Activated T-cell treated with anti-CD3 and anti-CD28 coated beads for 1 hour (primary cell): ENCODE measurements around the gene MAGOHB.
A peak's percentile ranks its signal among the peaks of the same experiment; 100 is the strongest.
"Not testable (repeated sequence)": the region's sequence is repeated elsewhere in the genome, so short reads cannot be mapped to it uniquely, and the experiment has no call there.

Experiments used
- DNase-seq: peaks from one replicate; pipeline ENCODE4 v3.0.0-alpha.2; 2020; ENCODE audit warnings: low read depth

Gene MAGOHB

DNA sequence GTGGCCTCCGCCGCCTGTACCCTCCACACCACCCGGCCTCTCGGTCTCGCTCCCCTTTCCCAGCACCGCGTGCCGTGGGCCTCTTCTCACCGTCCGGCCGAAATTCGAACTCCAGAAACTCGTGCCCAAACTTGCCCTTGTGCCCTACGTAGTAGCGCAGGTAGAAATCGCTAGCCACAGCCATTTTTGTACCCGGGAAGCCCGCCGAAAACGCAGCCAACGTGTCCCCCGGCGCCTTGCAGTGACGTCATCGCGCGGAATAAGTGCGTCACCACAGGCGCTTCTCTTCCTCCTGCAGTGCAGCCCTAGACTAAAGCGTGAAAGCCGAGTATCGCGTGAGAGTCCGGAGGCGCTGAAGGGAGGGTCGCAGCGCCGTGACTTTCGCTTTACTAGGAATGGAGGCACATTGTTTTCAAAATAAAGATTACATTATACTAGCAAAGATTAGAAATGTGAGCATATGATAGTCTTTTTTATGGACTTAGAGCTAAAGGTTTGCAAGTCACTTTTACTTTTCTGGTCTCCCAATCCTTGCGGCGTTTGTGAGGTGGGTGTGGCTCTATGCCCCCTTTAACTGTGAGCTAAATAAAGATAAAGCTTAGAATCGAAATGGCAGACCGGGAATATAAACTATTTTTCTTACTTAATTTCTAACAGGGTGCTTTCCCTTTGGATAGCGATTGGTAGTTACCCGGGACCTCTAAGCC, at the start of gene MAGOHB:
TSS of gene MAGOHB (minus strand) at position 261 of the 707 bp plus-strand sequence. CDS start at position 184, 77 bp downstream.
- peak; percentile 100 for DNase-seq

DNA sequence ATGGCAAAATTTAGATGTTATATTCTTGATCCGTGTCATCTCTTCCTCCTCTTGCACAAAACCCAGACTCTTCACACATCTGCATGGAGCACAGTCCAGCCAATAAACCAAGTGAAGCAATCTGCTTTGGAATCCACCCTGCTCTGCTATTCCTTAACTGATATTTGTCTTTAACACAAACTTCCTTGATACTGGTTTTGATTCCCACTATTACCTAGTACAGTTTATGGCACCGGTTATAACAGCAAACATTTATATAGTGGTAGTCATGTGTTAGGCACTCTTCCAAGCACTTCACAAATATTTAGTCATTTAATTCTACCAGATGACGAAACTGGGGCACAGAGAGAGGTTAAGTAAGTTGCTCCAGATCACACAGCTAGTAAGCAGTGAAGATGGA, 47.9 kb upstream of the MAGOHB start:
- no peak for DNase-seq

GRCh38 chr12:10654003-10654402, 40.6 kb upstream of the MAGOHB start:
- no peak for DNase-seq

- DNase-seq = no peak
Measured at GRCh38 chr12:10652192-10652591, 38.8 kb upstream of the MAGOHB start.

DNA sequence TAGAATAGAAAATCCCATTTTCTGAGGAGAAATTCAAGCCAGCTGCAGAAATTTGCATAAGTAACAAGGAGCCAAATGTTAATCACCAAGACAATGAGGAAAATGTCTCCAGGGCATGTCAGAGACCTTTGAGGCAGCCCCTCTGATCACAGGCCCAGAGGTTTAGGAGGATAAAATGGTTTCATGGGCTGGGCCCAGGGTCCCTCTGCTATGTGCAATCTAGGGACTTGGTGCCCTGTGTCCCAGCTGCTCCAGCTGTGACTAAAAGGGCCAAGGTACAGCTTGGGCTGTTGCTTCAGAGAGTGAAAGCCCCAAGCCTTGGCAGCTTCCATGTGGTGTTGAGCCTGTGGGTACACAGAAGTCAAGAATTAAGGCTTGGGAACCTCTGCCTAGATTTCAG, 33.2 kb upstream of the MAGOHB start:
- not testable (repeated sequence) for DNase-seq

GRCh38 chr12:10645910-10646309, 32.5 kb upstream of the MAGOHB start:
- DNase-seq = no peak

DNA sequence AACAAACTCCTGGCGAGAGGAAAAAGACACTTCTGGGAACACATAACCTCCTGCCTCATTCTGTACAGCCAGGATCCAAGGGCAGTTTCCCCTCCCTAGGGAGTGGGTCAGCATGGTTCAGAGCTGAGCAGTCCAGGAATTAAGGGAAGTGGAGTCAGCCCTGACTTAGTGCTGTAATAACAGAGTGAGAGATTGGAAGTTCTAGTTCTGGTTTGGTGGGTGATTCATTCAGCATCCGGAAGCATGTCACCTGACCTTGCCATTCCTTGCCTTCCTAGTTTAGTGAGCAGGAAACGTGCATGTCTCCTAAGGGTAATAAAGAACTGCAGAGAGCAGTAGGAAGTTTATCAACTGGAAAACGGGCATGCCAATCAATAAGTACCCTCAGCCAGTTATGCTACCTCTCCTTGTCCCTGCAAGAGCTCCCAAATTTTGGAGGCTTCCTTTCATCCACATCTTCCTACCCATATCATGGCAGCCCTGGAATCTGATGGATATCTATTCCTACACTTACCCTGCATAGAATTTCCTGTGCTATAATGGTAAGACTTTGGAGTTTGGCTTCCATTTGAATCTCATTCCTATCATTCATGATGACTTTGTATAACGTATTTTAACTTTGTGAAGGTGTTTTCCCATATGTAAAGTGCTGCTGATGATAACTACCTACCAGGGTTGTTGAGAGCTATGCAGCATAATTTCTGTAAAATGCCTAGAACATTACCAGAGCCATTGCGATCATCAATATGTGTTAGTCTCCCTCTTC, 28.5 kb upstream of the MAGOHB start:
- no peak for DNase-seq

DNA sequence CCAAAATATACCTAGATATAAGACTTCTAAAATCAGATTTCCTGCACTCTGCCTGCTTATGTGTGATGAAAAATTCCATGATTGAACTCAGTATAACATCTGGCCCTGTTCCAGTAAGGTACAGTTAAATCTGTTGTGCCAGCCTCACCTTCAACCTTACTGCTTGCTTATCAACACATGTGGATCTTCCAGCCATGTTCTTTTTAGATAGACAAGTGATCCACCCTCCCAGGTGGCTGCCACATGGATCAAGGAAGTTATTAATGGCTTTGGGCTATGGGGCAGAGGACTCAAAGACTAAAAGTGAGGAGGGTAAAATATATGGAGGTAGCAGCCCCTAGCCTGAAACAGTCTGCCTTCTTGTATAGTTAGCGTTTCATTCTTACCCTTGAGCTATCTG, 25.3 kb upstream of the MAGOHB start:
- no peak for DNase-seq

DNA sequence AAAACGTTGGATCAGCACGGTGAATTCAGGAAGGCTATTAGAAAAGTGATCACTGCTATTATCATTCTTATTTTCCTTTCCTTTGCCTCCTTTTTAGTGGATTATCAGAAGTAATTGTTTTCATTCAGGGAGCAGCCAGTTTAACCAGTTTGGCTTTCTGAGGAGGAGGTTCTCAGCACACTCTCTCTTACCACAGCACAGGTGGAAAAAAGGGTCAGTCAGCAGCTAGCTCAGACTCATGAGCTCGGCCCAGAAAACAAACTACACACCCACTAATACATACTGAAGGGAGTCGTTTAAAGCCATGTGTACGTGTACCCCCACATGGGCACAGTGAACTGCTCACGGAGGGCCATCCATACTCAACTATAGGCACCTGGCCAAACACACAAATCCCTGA, 23.2 kb upstream of the MAGOHB start:
- DNase-seq = no peak

DNA sequence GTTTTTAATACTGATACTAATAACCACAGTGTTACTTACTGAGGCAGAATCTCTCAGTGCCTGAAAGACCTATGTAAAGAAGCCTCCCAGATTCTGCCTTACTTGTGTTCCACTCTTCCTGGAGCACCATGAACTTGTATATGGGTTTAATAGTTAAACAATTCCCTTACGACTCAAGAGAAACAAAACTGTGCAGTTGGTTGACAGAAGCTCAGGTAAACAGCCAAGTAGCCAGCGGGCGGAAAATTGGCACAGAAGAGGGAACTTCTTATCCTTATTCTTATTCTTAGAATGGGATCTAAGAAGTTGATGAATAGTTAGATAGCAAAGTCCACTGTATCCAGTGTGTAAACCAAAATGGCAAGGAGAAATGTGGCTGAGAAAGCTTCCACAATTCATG, 22.7 kb upstream of the MAGOHB start:
- DNase-seq = no peak

- no peak for DNase-seq
Measured at GRCh38 chr12:10635306-10635705, 21.9 kb upstream of the MAGOHB start.

DNA sequence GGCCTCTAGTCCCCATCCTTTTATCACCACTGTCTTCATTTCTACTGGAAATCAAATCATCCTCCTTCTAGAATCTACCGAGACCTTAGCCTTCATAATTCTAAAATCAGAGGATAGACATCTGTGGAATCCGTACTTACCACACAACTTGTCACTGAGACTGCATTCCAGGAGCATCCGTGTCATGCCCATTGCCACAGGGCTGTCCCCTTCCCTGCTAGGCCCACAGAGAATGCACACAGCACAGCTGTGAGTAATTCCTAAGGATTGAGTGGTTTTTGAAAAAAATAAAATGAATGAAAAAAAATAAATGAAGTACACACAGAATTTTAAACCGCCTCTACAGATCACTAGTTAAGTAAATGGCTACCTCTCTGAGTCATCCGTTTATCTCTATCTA, 21.0 kb upstream of the MAGOHB start:
- no peak for DNase-seq

- no peak for DNase-seq
Measured at GRCh38 chr12:10633541-10633940, 20.1 kb upstream of the MAGOHB start.

GRCh38 chr12:10632226-10632625, 18.8 kb upstream of the MAGOHB start:
- DNase-seq = no peak

- no peak for DNase-seq
Measured at GRCh38 chr12:10624605-10625004, 11.2 kb upstream of the MAGOHB start.

DNA sequence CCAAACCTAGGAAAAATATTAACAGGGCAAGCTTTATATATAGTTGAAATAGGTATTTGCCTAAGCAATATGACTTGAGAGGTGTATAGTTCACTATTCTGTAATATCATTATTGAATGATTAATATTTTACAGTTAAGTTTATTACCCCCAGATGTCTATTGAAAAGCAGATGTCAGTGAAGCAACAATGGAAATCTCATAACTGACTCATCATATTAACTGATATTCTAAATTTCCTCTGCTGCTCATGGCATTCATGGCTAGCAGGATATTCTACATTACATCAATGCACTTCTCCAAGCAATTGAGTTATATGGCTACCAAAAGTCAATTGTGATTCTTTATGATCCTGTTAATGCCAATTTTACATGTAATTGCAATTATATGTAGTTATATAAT, 9.7 kb upstream of the MAGOHB start:
- no peak for DNase-seq

DNA sequence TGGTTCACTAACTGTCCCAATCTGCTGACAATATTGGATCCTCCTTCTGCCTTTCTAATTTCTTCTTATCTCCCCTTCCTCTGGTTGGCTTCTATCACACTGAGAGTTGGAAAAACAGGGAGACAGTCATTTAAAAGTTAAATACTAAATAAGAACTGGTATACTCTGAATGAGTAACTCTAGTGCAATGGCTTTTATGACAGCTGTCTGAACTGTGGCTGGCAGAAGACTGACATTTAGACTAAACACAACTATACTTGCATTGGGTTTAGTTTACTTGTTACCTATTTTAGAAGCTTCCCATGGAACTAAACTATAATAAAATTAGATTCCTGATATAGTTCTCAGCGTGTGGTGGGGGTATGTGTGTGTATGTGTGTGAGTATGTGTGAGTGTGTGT, 7.9 kb upstream of the MAGOHB start:
- DNase-seq = no peak

DNA sequence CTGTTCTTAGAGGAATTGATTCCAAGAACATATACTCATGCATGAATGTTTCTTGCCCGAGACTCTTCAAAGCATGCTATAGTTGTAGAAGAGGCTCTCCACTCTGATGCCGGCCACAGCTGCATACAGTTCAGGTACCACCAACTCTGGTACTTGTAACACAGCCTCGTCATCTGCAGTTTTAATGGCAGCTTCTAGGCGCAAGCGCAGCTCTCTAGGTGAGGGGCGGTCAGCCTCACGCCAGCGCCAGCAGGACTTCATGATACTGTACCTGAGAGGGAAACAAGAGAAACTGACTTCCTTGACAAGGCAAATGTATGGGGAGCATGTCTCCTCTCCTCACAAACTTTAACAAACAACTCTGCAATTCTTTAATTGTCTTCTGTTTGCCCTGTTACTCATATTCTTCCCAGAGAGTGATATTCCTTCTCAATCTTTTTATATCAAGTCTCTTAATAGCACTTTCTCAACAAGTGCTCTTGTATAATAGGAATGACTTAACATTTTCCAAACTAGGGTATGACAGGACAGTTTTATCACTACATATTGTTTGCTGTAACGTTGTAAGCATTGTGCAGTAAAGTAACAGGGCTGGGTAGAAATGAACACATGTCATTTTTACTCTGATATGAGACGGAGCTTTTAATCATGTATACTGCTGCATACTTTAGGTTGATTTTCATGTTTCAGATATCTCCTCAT, 6.8 kb upstream of the MAGOHB start:
- DNase-seq = no peak

GRCh38 chr12:10618338-10618987, 5.1 kb upstream of the MAGOHB start:
- no peak for DNase-seq

DNA sequence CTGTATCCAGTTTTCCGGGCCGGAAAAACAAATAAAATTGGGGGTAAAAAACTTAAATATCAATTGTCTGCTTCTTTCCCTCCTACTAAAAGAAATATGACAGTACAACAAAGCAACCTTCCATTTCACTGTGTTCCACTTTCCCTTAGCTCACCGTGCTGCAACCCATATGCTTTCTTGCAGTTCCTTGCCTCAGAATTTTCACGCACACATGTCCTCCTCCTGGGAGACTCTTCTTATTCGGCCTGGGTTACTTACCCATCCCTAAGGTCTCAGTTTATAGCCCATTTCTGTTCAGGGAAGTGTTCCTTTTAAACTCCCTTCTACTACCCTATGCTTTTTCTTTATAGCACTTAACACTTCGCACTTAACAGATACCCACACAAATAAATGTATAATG, 4.5 kb upstream of the MAGOHB start:
- DNase-seq = no peak

- DNase-seq = no peak
Measured at GRCh38 chr12:10615532-10615931, 2.1 kb upstream of the MAGOHB start.

- DNase-seq = no peak
Measured at GRCh38 chr12:10614056-10614370, 604 bp upstream of the MAGOHB start.

GRCh38 chr12:10612984-10613348, 443 bp downstream of the MAGOHB start:
- DNase-seq = no peak
